ENCODE measurements around the gene SEMA3B.

DNA sequence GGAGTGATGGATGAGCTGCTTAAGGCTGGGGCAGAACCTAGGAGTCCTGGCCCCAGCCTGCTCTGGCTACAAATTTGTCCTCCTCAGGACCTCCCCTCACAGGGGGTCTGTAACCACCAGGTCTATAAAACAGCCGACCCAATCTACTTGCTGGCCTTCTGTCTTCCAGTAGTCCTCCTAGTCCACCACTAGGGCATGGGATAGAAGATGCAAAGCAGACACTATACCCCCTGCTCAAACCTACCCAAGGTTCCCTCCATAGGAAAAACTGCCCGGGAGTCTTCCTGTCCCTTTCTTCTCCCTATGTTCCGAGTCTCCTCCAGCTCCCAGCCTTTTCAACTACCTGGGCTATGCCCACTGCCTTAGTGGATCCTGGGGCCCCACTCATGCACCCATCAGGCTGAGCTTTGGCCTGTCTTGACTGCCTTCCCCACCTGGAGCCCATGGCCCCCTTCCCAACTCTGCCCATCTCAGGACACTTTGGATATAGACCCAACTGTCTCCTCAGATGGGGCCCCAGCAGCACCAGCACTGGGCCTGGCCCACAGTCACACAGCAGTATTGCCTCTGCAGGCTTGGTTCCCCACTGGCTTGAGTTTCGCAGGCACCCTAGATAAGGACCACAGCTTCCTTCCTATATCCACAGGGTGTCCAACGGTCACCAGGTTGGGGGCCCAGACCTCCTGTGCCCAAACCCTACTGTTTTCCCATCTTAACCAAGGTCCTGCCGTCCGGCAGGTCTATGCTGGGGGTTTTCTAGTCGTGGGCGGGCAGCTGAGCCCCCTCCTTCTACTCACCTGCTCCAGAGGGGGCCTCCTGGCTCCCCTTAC, 29.2 kb downstream of the SEMA3B start:
- TF ChIP-seq EZH2phosphoT487 (IDR thresholded peaks at IDR 0.05; ENCODE audit: borderline replicate concordance, low read depth, low read length) = no peak
- TF ChIP-seq, protein P1, sequence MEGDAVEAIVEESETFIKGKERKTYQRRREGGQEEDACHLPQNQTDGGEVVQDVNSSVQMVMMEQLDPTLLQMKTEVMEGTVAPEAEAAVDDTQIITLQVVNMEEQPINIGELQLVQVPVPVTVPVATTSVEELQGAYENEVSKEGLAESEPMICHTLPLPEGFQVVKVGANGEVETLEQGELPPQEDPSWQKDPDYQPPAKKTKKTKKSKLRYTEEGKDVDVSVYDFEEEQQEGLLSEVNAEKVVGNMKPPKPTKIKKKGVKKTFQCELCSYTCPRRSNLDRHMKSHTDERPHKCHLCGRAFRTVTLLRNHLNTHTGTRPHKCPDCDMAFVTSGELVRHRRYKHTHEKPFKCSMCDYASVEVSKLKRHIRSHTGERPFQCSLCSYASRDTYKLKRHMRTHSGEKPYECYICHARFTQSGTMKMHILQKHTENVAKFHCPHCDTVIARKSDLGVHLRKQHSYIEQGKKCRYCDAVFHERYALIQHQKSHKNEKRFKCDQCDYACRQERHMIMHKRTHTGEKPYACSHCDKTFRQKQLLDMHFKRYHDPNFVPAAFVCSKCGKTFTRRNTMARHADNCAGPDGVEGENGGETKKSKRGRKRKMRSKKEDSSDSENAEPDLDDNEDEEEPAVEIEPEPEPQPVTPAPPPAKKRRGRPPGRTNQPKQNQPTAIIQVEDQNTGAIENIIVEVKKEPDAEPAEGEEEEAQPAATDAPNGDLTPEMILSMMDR (conservative IDR thresholded peaks at IDR 0.05; ENCODE audit: low read length) = no peak
